Peyer's patch (tissue), 4 donors: ENCODE results near the gene LMF1. TPM values are rescaled to one million over a fixed set of nuclear protein-coding genes. Genes with fewer than 3 reads are reported as not detected.

Source experiments
- DNase-seq, 3 donors: peaks; one replicate each; pipeline ENCODE4 v3.0.0-alpha.2; 2017 to 2019
- H3K27ac ChIP-seq, 4 donors: fragments of 200-600 bp; sonication (generic); one replicate each; pipeline ENCODE4 v1.5.1; 2016 to 2019
- H3K27me3 ChIP-seq, 2 donors: fragments of 200-600 bp; sonication (generic); one replicate each; pipeline ENCODE4 v1.5.1; 2019
- H3K36me3 ChIP-seq, 3 donors: fragments of 200-600 bp; sonication (generic); one replicate each; pipeline ENCODE4 v1.5.1; 2016 to 2019
- H3K4me1 ChIP-seq, 4 donors: fragments of 200-600 bp; sonication (generic); one replicate each; pipeline ENCODE4 v1.5.1; 2016 to 2019
- H3K4me3 ChIP-seq, 4 donors: fragments of 200-600 bp; sonication (generic); 1 replicate in 3 of 4; 2 replicates in 1 of 4; pipeline ENCODE4 v1.5.1; 2016 to 2019; ENCODE audit warnings: mild to moderate bottlenecking in 1 of 4
- H3K9me3 ChIP-seq, 4 donors: fragments of 200-600 bp; sonication (generic); one replicate each; pipeline ENCODE4 v1.5.1; 2016 to 2019; ENCODE audit warnings: mild to moderate bottlenecking in 1 of 4
- CTCF ChIP-seq, 6 experiments: fragments of 450-650 bp in 4 of 6; fragments of 200-600 bp in 2 of 6; sonication (generic) in 1 of 6; IDR thresholded peaks; one replicate each; pipeline ENCODE4 v1.5.1; 2017 to 2019; ENCODE audit warnings: antibody characterized with exemption in 6 of 6, mild to moderate bottlenecking in 3 of 6, moderate library complexity in 1 of 6
- POLR2A ChIP-seq, 2 donors: fragments of 450-650 bp; IDR thresholded peaks; one replicate each; pipeline ENCODE4 v1.5.1; 2017; ENCODE audit warnings: antibody characterized with exemption in 2 of 2, mild to moderate bottlenecking in 2 of 2, moderate library complexity in 2 of 2
- total RNA-seq, 4 donors: library from RNA; depleted of rRNA; stranded (reverse); fragments of >200 nt; gene quantifications; one replicate each; pipeline ENCODE4 v1.1.0, GENCODE V29; 2016

LMF1 gene
- total RNA-seq, 4 donors from 2014 or later: 16.3 to 85.4 (median 54.6) TPM

- H3K36me3 ChIP-seq: no peaks in the 10 kb centered on the region
- no peaks in the 10 kb centered on the region for H3K9me3 ChIP-seq
- no peak for TF ChIP-seq CTCF (IDR thresholded peaks at IDR 0.05)
- TF ChIP-seq POLR2A (IDR thresholded peaks at IDR 0.05): no peak
- no peak overlapping the region for H3K27ac ChIP-seq
- no peak for DNase-seq
- H3K4me3 ChIP-seq: no peak overlapping the region
- H3K27me3 ChIP-seq: peaks cover 0 to 21% of the 10 kb centered on the region in 2 donors
- H3K4me1 ChIP-seq: peaks cover 0 to 6% (median 2%) of the 10 kb centered on the region in 4 donors
These were observed 167.1 kb downstream of the LMF1 start for GRCh38 chr16:803754-804080.

Other genes starting within 250 kb of the LMF1 start
- 10 to 100 TPM; 52.8 to 93.9 (median 72.0) TPM for gene ANTKMT, start 249.8 kb downstream of the LMF1 start, total RNA-seq
- 10 to 100 TPM in 1 of 4 donors, 1 to 10 TPM in 3; 2.1 to 13.2 (median 6.3) TPM for gene CCDC78, start 244.5 kb downstream of the LMF1 start, total RNA-seq
- 10 to 100 TPM in 1 of 4 donors, 1 to 10 TPM in 2, under 1 TPM in 1; 0.53 to 42.9 (median 3.4) TPM for gene HAGHL, start 243.9 kb downstream of the LMF1 start, total RNA-seq
- gene CIAO3, start 230.0 kb downstream of the LMF1 start, total RNA-seq: 100 to 1,000 TPM in 2 of 4 donors, 10 to 100 TPM in 2; 73.4 to 164 (median 117) TPM
- 1 to 10 TPM in 3 of 4 donors, not detected in 1; 2.6 to 7.7 (median 5.4) TPM for gene MSLN, start 210.2 kb downstream of the LMF1 start, total RNA-seq
- 10 to 100 TPM; 31.0 to 42.1 (median 37.4) TPM for gene RPUSD1, start 182.6 kb downstream of the LMF1 start, total RNA-seq
- 10 to 100 TPM; 12.1 to 91.6 (median 19.0) TPM for gene CHTF18, start 182.4 kb downstream of the LMF1 start, total RNA-seq
- gene GNG13, start 170.2 kb downstream of the LMF1 start, total RNA-seq: 1 to 10 TPM in 1 of 4 donors, not detected in 3; 1.9 TPM
- 1 to 10 TPM in 2 of 4 donors, under 1 TPM in 1, not detected in 1; 0.27 to 3.3 (median 1.1) TPM for gene SOX8, start 10.8 kb upstream of the LMF1 start, total RNA-seq
- gene SSTR5, start 101.8 kb upstream of the LMF1 start, total RNA-seq: 1 to 10 TPM in 2 of 4 donors, not detected in 2; 1.5 to 2.1 TPM
- not detected for gene C1QTNF8, start 125.3 kb upstream of the LMF1 start, total RNA-seq
- 10 to 100 TPM in 2 of 4 donors, 1 to 10 TPM in 2; 4.0 to 28.9 (median 9.7) TPM for gene CACNA1H, start 182.1 kb upstream of the LMF1 start, total RNA-seq